Calu3 (cell line): ENCODE measurements around the gene GUCY1A2. TPM values are rescaled to one million over a fixed set of nuclear protein-coding genes. Genes with fewer than 3 reads are reported as not detected.
"Not testable (repeated sequence)": the region's sequence is repeated elsewhere in the genome, so short reads cannot be mapped to it uniquely, and the experiment has no call there.

ENCODE experiments used
- BruUV-seq: library from RNA; stranded (reverse); fragments of 400-500 nt; replicated peaks from 2 replicates; lab custom pipeline; 2021; lab: Mats Ljungman, UMichigan
- CTCF ChIA-PET: fragments of 300-600 bp; sonication (Branson Sonifier 250); formaldehyde crosslinking; loops from one replicate; lab custom pipeline; 2022; ENCODE audit warnings: antibody characterized with exemption; lab: Charles Lee
- DNase-seq: peaks from one replicate; pipeline ENCODE4 v3.0.0; 2022
- H3K27ac Mint-ChIP-seq: one replicate; pipeline ENCODE4 v1.8.0; 2022; ENCODE audit warnings: mixed read lengths; ENCODE audit not compliant: unreplicated experiment
- H3K27me3 Mint-ChIP-seq: one replicate; pipeline ENCODE4 v1.8.0; 2022; ENCODE audit warnings: mixed read lengths; ENCODE audit not compliant: unreplicated experiment
- H3K36me3 Mint-ChIP-seq: one replicate; pipeline ENCODE4 v1.8.0; 2022; ENCODE audit warnings: mild to moderate bottlenecking, moderate library complexity, mixed read lengths; ENCODE audit not compliant: insufficient read depth, unreplicated experiment
- H3K4me1 Mint-ChIP-seq: one replicate; pipeline ENCODE4 v1.8.0; 2022; ENCODE audit warnings: mild to moderate bottlenecking, low read depth, mixed read lengths; ENCODE audit not compliant: unreplicated experiment
- H3K4me3 Mint-ChIP-seq: one replicate; pipeline ENCODE4 v1.8.0; 2022; ENCODE audit warnings: mild to moderate bottlenecking, low read depth, moderate library complexity, mixed read lengths; ENCODE audit not compliant: unreplicated experiment
- H3K9me3 Mint-ChIP-seq: one replicate; pipeline ENCODE4 v1.8.0; 2022; ENCODE audit warnings: low read depth, mixed read lengths; ENCODE audit not compliant: unreplicated experiment
- CTCF ChIP-seq: fragments of 200-600 bp; IDR thresholded peaks from one replicate; pipeline ENCODE4 v1.8.0; 2022; ENCODE audit warnings: antibody characterized with exemption; ENCODE audit not compliant: unreplicated experiment
- intact Hi-C: fragments of 100-400 bp; cut with micrococcal nuclease; formaldehyde crosslinking; loops from one replicate; pipeline ENCODE4 v1.10.0; 2022; ENCODE audit not compliant: unreplicated experiment
- total RNA-seq: library from RNA; stranded (reverse); gene quantifications from 2 replicates; pipeline ENCODE4 v1.2.3, GENCODE V29; 2022

GUCY1A2 gene
- total RNA-seq, 1 experiment from 2014 or later, result not detected

- H3K4me3 Mint-ChIP-seq, result no peak overlapping the region
- intact Hi-C loops, result no loop called here
- H3K36me3 Mint-ChIP-seq, result no peaks in the 10 kb centered on the region
- TF ChIP-seq CTCF, result no peak
- BruUV-seq, result no TSS peak
- CTCF ChIA-PET, result no interaction called here
- no peaks in the 10 kb centered on the region for H3K27me3 Mint-ChIP-seq
- no peak overlapping the region for H3K27ac Mint-ChIP-seq
- peaks cover 6% of the 10 kb centered on the region for H3K9me3 Mint-ChIP-seq
- no peaks in the 10 kb centered on the region for H3K4me1 Mint-ChIP-seq
- DNase-seq, result no peak
Measured at GRCh38 chr11:106834567-106834966, 183.7 kb downstream of the GUCY1A2 start.

- no peaks in the 10 kb centered on the region for H3K4me1 Mint-ChIP-seq
- CTCF ChIA-PET, result no interaction called here
- no peak for DNase-seq
- no peaks in the 10 kb centered on the region for H3K27me3 Mint-ChIP-seq
- H3K4me3 Mint-ChIP-seq, result no peak overlapping the region
- no peak overlapping the region for H3K27ac Mint-ChIP-seq
- H3K9me3 Mint-ChIP-seq, result peaks cover 2% of the 10 kb centered on the region
- BruUV-seq, result no TSS peak
- no peak for TF ChIP-seq CTCF
- no peaks in the 10 kb centered on the region for H3K36me3 Mint-ChIP-seq
- intact Hi-C loops, result no loop called here
Measured at GRCh38 chr11:106828976-106829375, 189.3 kb downstream of the GUCY1A2 start.

- Mint-ChIP-seq H3K27ac (no peak overlapping the region), H3K9me3 (peaks cover 2% of the 10 kb centered on the region), H3K36me3 (no peaks in the 10 kb centered on the region), H3K4me1 (no peaks in the 10 kb centered on the region), H3K27me3 (no peaks in the 10 kb centered on the region), H3K4me3 (no peak overlapping the region)
- no peak for TF ChIP-seq CTCF
- no peak for DNase-seq
- BruUV-seq, result no TSS peak
- intact Hi-C loops, result no loop called here
- CTCF ChIA-PET, result no interaction called here
Measured at GRCh38 chr11:106828576-106828975, 189.7 kb downstream of the GUCY1A2 start.

GRCh38 chr11:106827687-106828086 lies 190.6 kb downstream of the GUCY1A2 start:
- Mint-ChIP-seq H3K4me1 (no peaks in the 10 kb centered on the region), H3K27ac (no peak overlapping the region), H3K36me3 (no peaks in the 10 kb centered on the region), H3K9me3 (peaks cover 2% of the 10 kb centered on the region), H3K27me3 (no peaks in the 10 kb centered on the region), H3K4me3 (no peak overlapping the region)
- intact Hi-C loops, result no loop called here
- DNase-seq, result no peak
- BruUV-seq, result no TSS peak
- no peak for TF ChIP-seq CTCF
- CTCF ChIA-PET, result no interaction called here

GRCh38 chr11:106826558-106826957 lies 191.7 kb downstream of the GUCY1A2 start:
- H3K4me1 Mint-ChIP-seq, H3K4me3 Mint-ChIP-seq, CTCF ChIA-PET, H3K9me3 Mint-ChIP-seq, H3K27ac Mint-ChIP-seq, DNase-seq, H3K36me3 Mint-ChIP-seq, BruUV-seq, H3K27me3 Mint-ChIP-seq, intact Hi-C loops: not testable (repeated sequence)
